Adrenal gland (tissue), 5 donors: ENCODE measurements around the gene RNASE2.

Experiments used
- CTCF ChIP-seq, 6 experiments: fragments of 450-650 bp in 4 of 6; fragments of 200-600 bp in 2 of 6; sonication (generic) in 1 of 6; IDR thresholded peaks; 1 replicate in 5 of 6; 2 replicates in 1 of 6; pipeline versions ENCODE4 v1.5.1 to v1.8.0; 2016 to 2021; ENCODE audit warnings: antibody characterized with exemption in 6 of 6, mild to moderate bottlenecking in 2 of 6, moderate library complexity in 1 of 6
- POLR2A ChIP-seq, 2 donors: fragments of 450-650 bp; IDR thresholded peaks; one replicate each; pipeline ENCODE4 v1.6.1; 2017; ENCODE audit warnings: antibody characterized with exemption in 2 of 2, mild to moderate bottlenecking in 2 of 2, moderate library complexity in 1 of 2
- donor health status: DM: no; HTN: no; CAD: no.

GRCh38 chr14:20907214-20907613 is 48.1 kb upstream of the RNASE2 start:
- no peak for TF ChIP-seq CTCF (IDR thresholded peaks at IDR 0.05)
- no peak for TF ChIP-seq POLR2A (IDR thresholded peaks at IDR 0.05)
